ENCODE results near the gene EEF1G.
"Not testable (repeated sequence)": the region's sequence is repeated elsewhere in the genome, so short reads cannot be mapped to it uniquely, and the experiment has no call there.

Gene EEF1G, protein sequence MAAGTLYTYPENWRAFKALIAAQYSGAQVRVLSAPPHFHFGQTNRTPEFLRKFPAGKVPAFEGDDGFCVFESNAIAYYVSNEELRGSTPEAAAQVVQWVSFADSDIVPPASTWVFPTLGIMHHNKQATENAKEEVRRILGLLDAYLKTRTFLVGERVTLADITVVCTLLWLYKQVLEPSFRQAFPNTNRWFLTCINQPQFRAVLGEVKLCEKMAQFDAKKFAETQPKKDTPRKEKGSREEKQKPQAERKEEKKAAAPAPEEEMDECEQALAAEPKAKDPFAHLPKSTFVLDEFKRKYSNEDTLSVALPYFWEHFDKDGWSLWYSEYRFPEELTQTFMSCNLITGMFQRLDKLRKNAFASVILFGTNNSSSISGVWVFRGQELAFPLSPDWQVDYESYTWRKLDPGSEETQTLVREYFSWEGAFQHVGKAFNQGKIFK

DNA sequence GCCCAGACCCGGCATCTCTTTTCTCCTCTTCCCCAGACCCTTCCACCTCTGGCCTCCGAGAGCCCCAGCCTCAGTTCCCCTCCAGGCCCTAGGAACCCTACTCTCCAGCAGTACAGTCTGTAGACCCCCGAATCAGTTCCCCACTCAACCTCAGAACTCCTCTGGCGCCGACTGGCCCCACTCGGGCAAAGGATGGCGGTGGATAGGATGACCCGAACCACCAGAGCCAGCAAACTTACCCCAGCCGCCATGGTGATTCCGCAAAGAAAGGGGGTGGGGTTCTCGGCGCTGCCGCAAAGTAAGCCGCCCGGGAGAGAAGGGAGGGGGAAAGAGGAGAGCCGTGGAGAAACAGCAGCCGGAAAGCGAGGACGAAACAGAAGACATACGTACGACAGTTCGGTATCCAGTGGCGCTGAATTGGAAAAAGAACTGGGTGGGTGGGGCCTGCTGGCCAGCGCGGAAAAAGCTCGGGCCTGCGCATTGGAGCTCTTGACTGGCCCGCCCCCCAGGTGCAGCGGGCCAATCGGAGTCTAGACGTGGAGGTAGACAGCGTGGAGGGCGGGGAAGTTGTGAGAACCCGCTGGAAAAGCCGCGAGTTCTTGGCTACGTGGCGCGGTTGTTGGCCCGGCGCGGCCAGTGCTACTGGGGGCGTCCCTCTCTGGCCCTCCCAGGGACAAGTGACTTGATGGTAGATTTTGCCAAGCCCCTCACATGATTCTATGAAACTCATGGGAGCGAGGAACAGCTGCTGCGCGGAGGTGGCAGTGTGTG, at the start of gene EEF1G:
Gene EEF1G (minus strand): TSS at position 300 of the 771 bp plus-strand sequence. CDS start 49 bp downstream, at position 251.
- Histone ChIP-seq H3K4me3 (ENCODE audit: low read depth in 1 of 2, low read length in 2 of 2) (peak within 1 kb of the TSS; percentile 95 to 99), H3K27me3 (ENCODE audit: low read depth, low read length) (no peaks in the 10 kb centered on the region), H3K9me3 (ENCODE audit: control insufficient read depth in 1 of 2, low read length in 2 of 2) (no peaks in the 10 kb centered on the region), H3K36me3 (ENCODE audit: control insufficient read depth in 1 of 2, insufficient read depth in 2 of 2, low read length in 2 of 2) (peaks cover 31 to 62% of the 10 kb centered on the region in 2 donors), H3K27ac (ENCODE audit: low read length) (peak within 1 kb of the TSS; percentile 96), H3K4me1 (ENCODE audit: control insufficient read depth in 1 of 2, insufficient read depth in 2 of 2, low read length in 2 of 2) (peaks cover 3 to 30% of the 10 kb centered on the region in 2 donors)

DNA sequence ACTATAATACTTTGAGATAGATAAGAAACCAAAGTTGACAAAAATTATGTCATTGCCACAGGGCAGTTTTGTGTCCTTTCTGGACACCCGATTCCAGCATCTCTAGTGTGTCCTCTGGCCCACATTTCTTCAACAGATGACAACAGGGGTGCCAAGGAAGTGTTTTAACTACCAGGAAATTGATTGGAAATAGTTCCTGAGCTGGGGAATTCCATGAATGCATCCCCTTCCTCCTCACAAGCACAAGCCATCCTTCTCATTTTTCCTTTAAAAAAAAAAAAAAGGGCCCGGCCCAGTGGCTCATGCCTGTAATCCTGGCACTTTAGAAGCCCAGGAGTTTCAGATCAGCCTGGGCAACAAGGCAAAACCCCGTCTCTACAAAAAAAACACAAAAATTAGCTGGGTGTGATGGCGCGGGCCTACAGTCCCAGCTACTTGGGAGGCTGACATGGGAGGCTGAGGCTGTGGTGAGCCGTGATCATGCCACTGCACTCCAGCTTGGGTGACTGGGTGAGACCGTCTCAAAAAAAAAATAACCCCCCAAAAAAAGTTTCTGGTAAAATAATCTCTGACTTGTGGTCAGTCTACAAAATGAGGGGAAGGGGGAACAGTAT, 48.9 kb upstream of the EEF1G start:
- peaks cover 23 to 29% of the 10 kb centered on the region in 2 donors for H3K36me3 ChIP-seq (ENCODE audit: control insufficient read depth in 1 of 2, insufficient read depth in 2 of 2, low read length in 2 of 2)
- H3K9me3 ChIP-seq (ENCODE audit: control insufficient read depth in 1 of 2, low read length in 2 of 2) = no peaks in the 10 kb centered on the region
- H3K4me1 ChIP-seq (ENCODE audit: control insufficient read depth in 1 of 2, insufficient read depth in 2 of 2, low read length in 2 of 2) = peaks cover 9% of the 10 kb centered on the region in 2 donors
- peak overlapping the region; percentile 90 for H3K27ac ChIP-seq (ENCODE audit: low read length)
- peak overlapping the region; percentile 81 to 94 for H3K4me3 ChIP-seq (ENCODE audit: low read depth in 1 of 2, low read length in 2 of 2)
- no peaks in the 10 kb centered on the region for H3K27me3 ChIP-seq (ENCODE audit: low read depth, low read length)

DNA sequence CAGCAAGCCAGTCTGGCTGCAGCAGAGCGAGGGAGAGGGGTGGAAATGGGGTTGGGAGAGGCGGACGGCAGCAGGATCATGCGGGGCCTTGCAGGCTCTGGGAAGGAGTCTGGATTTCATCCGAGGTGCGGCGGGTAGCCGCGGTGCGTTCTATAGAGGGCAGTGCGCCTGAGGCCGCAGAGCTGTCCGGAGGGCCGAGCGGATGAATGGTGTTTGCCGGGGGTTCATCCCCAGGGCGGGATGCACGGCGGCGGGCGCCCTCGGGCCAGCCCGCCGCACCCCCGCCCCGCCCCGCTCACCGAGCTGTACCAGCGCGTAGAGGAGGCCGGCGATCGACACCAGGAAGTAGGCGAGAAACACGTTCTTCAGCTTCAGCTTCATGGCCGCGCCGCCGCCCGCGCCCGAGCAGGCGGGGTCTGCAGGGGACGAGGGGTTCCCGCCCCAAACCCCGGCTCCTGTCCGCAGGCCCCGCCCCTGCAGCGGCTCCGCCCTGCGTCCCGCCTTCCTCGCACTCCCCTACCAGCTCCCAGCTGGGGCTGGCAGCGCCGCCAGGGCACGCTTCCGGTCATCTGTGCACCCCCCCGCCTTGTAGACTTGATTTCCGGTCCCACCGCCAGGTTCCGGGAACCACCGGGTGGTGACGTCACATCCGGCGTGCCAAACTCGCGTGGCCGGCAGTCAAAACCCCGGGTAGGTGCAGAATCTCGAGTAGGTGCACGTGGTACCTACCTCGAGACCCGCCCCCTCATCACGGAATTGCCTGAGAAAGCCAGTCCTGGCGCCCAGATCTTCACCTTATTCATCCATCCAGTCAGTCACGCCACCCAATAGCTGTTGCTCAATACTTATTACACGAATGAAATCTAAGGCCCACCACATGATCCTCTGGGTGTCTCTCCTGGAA, 48.1 kb upstream of the EEF1G start, which contains the start of gene B3GAT3:
Gene B3GAT3 (minus strand): TSS at position 420 of the 904 bp plus-strand sequence. CDS start 39 bp downstream, at position 381.
- no peaks in the 10 kb centered on the region for H3K9me3 ChIP-seq (ENCODE audit: control insufficient read depth in 1 of 2, low read length in 2 of 2)
- peak within 1 kb of the TSS; percentile 92 for H3K27ac ChIP-seq (ENCODE audit: low read length)
- H3K4me3 ChIP-seq (ENCODE audit: low read depth in 1 of 2, low read length in 2 of 2) = peak within 1 kb of the TSS; percentile 81 to 94
- H3K36me3 ChIP-seq (ENCODE audit: control insufficient read depth in 1 of 2, insufficient read depth in 2 of 2, low read length in 2 of 2) = peaks cover 18 to 28% of the 10 kb centered on the region in 2 donors
- H3K27me3 ChIP-seq (ENCODE audit: low read depth, low read length) = no peaks in the 10 kb centered on the region
- H3K4me1 ChIP-seq (ENCODE audit: control insufficient read depth in 1 of 2, insufficient read depth in 2 of 2, low read length in 2 of 2) = peaks cover 9% of the 10 kb centered on the region in 2 donors

DNA sequence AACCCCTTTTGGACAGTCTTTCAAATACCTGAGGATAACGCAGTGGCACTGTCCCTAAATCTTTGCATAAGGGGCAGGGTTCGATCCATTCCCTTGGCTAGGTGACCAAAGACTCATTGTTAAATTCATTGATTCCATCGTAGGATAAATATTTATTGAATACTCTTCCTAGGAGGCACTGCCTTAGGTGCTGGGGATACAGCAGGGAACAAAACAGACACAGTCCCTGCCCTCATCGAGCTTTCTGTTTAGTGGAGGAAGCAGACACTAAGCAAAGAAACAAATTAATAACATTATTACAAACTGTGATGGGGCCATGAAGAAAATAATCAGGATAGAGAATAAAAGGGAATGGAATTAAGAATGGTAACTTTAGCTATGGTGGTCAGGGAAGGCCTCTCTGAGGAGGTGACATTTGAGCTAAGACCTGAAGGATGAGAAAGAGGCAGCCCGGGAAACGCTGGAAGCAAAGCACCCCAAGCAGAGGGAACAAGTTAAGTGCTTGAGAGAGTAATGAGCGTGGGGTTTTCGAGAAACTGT, 47.4 kb upstream of the EEF1G start:
- peak overlapping the region; percentile 92 for H3K27ac ChIP-seq (ENCODE audit: low read length)
- H3K36me3 ChIP-seq (ENCODE audit: control insufficient read depth in 1 of 2, insufficient read depth in 2 of 2, low read length in 2 of 2) = peaks cover 11 to 28% of the 10 kb centered on the region in 2 donors
- no peaks in the 10 kb centered on the region for H3K27me3 ChIP-seq (ENCODE audit: low read depth, low read length)
- H3K9me3 ChIP-seq (ENCODE audit: control insufficient read depth in 1 of 2, low read length in 2 of 2) = no peaks in the 10 kb centered on the region
- peaks cover 9% of the 10 kb centered on the region in 2 donors for H3K4me1 ChIP-seq (ENCODE audit: control insufficient read depth in 1 of 2, insufficient read depth in 2 of 2, low read length in 2 of 2)
- H3K4me3 ChIP-seq (ENCODE audit: low read depth in 1 of 2, low read length in 2 of 2) = peak overlapping the region; percentile 81 to 94

DNA sequence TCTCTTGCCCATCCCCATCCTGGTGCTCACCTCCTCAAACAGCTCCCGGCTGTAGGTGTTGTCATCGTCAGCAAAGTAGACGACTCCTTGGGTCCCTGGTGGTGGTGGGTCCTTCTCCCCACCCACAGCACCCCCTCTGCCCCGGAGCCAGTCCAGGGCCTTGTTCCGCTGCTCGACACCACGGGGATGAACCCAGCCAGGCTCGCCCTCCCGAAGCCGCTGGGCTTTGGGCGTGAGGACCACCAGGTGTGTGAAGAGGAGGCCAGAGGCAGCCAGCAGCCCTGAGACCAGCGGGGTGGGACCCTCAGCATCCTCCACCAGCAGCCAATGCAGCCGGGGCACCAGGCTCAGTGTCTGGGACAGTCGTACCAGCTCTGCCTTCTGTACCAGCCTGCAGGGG, 43.3 kb upstream of the EEF1G start:
- H3K4me1 ChIP-seq (ENCODE audit: control insufficient read depth in 1 of 2, insufficient read depth in 2 of 2, low read length in 2 of 2) = peaks cover 9 to 14% of the 10 kb centered on the region in 2 donors
- not testable (repeated sequence) for H3K27ac ChIP-seq (ENCODE audit: low read length); H3K4me3 ChIP-seq (ENCODE audit: low read depth in 1 of 2, low read length in 2 of 2)

DNA sequence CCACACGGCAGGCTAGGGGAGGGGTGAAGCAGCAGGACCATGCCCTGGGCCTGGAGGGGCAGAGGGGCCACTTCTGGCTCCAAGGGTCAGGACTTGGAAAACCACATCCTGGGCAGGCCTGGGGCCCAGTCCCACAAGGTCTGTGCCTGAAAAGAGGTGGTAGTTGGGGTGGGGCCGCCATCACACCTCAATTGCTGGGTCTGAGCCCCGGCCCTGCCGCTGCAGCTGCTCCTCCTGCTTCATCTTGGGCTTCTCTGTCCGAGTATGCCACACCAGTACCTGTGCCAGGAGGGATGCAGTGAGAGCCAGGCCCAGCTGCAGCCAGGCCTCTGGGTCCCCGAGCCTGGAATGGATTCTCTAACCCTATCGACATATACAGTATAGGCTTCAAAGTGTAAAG, 41.8 kb upstream of the EEF1G start:
- no peaks in the 10 kb centered on the region for H3K27me3 ChIP-seq (ENCODE audit: low read depth, low read length)
- no peak overlapping the region for H3K4me3 ChIP-seq (ENCODE audit: low read depth in 1 of 2, low read length in 2 of 2)
- H3K4me1 ChIP-seq (ENCODE audit: control insufficient read depth in 1 of 2, insufficient read depth in 2 of 2, low read length in 2 of 2) = peaks cover 6 to 21% of the 10 kb centered on the region in 2 donors
- no peak overlapping the region for H3K27ac ChIP-seq (ENCODE audit: low read length)
- peaks cover 8 to 15% of the 10 kb centered on the region in 2 donors for H3K36me3 ChIP-seq (ENCODE audit: control insufficient read depth in 1 of 2, insufficient read depth in 2 of 2, low read length in 2 of 2)
- no peaks in the 10 kb centered on the region for H3K9me3 ChIP-seq (ENCODE audit: control insufficient read depth in 1 of 2, low read length in 2 of 2)

More for the DNA sequence above, 43.3 kb upstream of the EEF1G start:
- H3K9me3 ChIP-seq (ENCODE audit: control insufficient read depth in 1 of 2, low read length in 2 of 2); H3K27me3 ChIP-seq (ENCODE audit: low read depth, low read length): not testable (repeated sequence)
- H3K36me3 ChIP-seq (ENCODE audit: control insufficient read depth in 1 of 2, insufficient read depth in 2 of 2, low read length in 2 of 2) = peaks cover 7 to 15% of the 10 kb centered on the region in 2 donors

DNA sequence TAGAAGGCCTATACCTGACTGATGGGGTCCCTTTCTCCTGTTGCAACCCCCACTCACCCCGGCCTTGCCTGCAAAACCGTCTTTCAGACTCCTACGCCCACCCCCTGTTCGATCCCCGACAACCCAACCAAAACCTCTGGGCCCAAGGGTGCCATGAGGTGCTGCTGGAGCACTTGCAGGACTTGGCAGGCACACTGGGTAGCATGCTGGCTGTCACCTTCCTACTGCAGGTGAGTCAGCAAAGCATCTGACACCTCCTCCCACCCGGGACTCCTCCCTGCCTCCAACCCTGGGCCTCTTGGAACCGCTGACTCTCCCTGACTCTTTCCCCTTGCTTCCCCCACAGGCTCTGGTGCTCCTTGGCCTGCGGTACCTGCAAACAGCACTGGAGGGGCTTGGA, 40.6 kb upstream of the EEF1G start:
- H3K4me1 ChIP-seq (ENCODE audit: control insufficient read depth in 1 of 2, insufficient read depth in 2 of 2, low read length in 2 of 2) = peaks cover 5 to 18% of the 10 kb centered on the region in 2 donors
- H3K9me3 ChIP-seq (ENCODE audit: control insufficient read depth in 1 of 2, low read length in 2 of 2) = no peaks in the 10 kb centered on the region
- no peak overlapping the region for H3K4me3 ChIP-seq (ENCODE audit: low read depth in 1 of 2, low read length in 2 of 2)
- H3K27ac ChIP-seq (ENCODE audit: low read length) = no peak overlapping the region
- H3K27me3 ChIP-seq (ENCODE audit: low read depth, low read length) = no peaks in the 10 kb centered on the region
- H3K36me3 ChIP-seq (ENCODE audit: control insufficient read depth in 1 of 2, insufficient read depth in 2 of 2, low read length in 2 of 2) = peaks cover 11 to 15% of the 10 kb centered on the region in 2 donors

DNA sequence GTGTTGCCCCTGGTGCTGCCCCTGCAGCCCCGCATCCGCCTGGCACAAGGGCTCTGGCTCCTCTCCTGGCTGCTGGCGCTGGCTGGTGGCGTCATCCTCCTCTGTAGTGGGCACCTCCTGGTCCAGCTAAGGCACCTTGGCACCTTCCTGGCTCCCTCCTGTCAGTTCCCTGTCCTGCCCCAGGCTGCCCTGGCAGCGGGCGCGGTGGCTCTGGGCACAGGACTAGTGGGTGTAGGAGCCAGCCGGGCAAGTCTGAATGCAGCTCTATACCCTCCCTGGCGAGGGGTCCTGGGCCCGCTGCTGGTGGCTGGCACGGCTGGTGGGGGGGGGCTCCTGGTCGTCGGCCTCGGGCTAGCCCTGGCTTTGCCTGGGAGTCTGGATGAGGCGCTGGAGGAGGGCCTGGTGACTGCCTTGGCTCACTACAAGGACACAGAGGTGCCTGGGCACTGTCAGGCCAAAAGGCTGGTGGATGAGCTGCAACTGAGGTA, 39.6 kb upstream of the EEF1G start:
- H3K4me3 ChIP-seq (ENCODE audit: low read depth in 1 of 2, low read length in 2 of 2) = peak overlapping the region in 1 of 2 donors; percentile 72
- H3K36me3 ChIP-seq (ENCODE audit: control insufficient read depth in 1 of 2, insufficient read depth in 2 of 2, low read length in 2 of 2) = peaks cover 15 to 22% of the 10 kb centered on the region in 2 donors

DNA sequence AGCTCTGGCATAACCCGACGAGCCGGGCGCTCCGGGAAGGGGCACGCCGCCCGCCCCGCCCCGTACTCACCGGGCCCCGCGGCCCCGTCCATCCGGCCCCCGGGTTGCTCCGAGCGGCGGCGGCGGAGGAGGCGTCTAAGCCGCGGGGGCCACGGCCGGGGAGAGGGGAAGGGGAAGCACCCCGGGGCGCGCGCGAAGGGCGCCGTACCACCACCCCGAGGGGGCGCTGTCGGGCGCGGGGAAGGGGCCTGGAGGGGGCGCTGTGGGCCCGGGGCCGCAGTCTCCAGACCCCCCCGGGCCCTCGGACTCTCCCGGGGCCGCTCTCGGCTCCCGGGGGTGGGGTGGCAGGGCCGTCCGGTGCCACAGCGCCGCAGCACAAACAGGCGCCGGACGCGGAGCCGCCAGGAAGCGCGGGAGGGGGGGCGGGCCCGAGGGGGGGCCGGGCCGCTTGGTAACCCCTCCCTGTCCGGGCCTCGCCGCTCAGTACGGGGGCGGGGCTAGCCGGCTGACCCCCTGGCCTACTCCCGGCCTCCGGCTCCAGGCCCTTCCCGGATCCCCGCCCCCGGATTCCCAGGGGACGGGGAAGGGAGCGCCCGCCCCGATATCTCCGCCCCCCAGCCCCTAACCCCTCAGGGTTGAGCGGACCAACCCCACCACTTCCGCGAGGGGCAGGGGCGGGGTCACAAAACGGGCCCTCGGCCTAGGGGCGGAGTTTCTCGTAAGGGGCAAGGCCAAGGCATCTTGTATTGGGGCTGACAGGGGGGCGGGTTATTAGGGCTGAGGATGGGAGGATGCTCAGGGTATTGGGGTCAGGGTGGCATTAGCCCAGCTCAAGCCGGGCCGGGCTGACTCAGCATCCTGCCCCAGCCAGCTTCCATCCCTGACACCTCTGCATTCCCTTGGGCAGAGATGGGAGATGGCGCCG, 38.9 kb upstream of the EEF1G start, which contains the start of the genes EML3 and ROM1:
Gene EML3 (minus strand): TSS at position 410 of the 925 bp plus-strand sequence. CDS start 318 bp downstream, at position 92.
Gene ROM1 (plus strand): TSS at position 892 of the 925 bp plus-strand sequence. CDS start 25 bp downstream, at position 917.
- H3K27ac ChIP-seq (ENCODE audit: low read length) = peak within 1 kb of the TSS; percentile 91
- no peaks in the 10 kb centered on the region for H3K27me3 ChIP-seq (ENCODE audit: low read depth, low read length)
- peaks cover 22 to 29% of the 10 kb centered on the region in 2 donors for H3K36me3 ChIP-seq (ENCODE audit: control insufficient read depth in 1 of 2, insufficient read depth in 2 of 2, low read length in 2 of 2)
- peak within 1 kb of the TSS; percentile 72 to 90 for H3K4me3 ChIP-seq (ENCODE audit: low read depth in 1 of 2, low read length in 2 of 2)
- H3K9me3 ChIP-seq (ENCODE audit: control insufficient read depth in 1 of 2, low read length in 2 of 2) = no peaks in the 10 kb centered on the region
- H3K4me1 ChIP-seq (ENCODE audit: control insufficient read depth in 1 of 2, insufficient read depth in 2 of 2, low read length in 2 of 2) = peaks cover 5 to 18% of the 10 kb centered on the region in 2 donors

More for the DNA sequence above, 39.6 kb upstream of the EEF1G start:
- Histone ChIP-seq H3K4me1 (ENCODE audit: control insufficient read depth in 1 of 2, insufficient read depth in 2 of 2, low read length in 2 of 2) (peaks cover 5 to 18% of the 10 kb centered on the region in 2 donors), H3K27me3 (ENCODE audit: low read depth, low read length) (no peaks in the 10 kb centered on the region), H3K27ac (ENCODE audit: low read length) (peak overlapping the region; percentile 23), H3K9me3 (ENCODE audit: control insufficient read depth in 1 of 2, low read length in 2 of 2) (no peaks in the 10 kb centered on the region)

Data from muscle layer of duodenum (tissue), 2 donors.